SK-N-SH (cell line): ENCODE measurements around the gene EMB.

ENCODE experiments used
- CTCF ChIP-seq: fragments of 200-600 bp; sonication (generic); IDR thresholded peaks from 2 replicates; pipeline ENCODE4 v1.6.1; 2017; ENCODE audit warnings: antibody characterized with exemption, mild to moderate bottlenecking, moderate library complexity
- EP300 ChIP-seq, 2 experiments: IDR thresholded peaks; 2 replicates each; pipeline versions ENCODE4 v1.4.0 to v1.6.1; 2012; ENCODE audit warnings: borderline replicate concordance in 1 of 2, low read depth in 1 of 2, low read length in 1 of 2
- EZH2phosphoT487 ChIP-seq: fragments of 200-600 bp; sonication (generic); IDR thresholded peaks from 2 replicates; pipeline ENCODE4 v1.6.1; 2017; ENCODE audit warnings: low read depth, mixed run types, mild to moderate bottlenecking, antibody characterized with exemption, moderate library complexity, borderline replicate concordance
- POLR2AphosphoS5 ChIP-seq: IDR thresholded peaks from 2 replicates; pipeline ENCODE4 v1.6.1; 2012; ENCODE audit warnings: low read depth, low read length
- RCOR1 ChIP-seq: fragments of 150-350 bp; IDR thresholded peaks from 2 replicates; pipeline ENCODE4 v1.6.1; 2017; ENCODE audit warnings: antibody characterized with exemption, low read length
- REST ChIP-seq: IDR thresholded peaks from 2 replicates; pipeline ENCODE4 v1.6.1; 2012; ENCODE audit warnings: mild to moderate bottlenecking, low read depth, low read length, moderate library complexity
- YY1 ChIP-seq: IDR thresholded peaks from 2 replicates; pipeline ENCODE4 v1.4.0; 2012; ENCODE audit warnings: low read depth, mild to moderate bottlenecking
- ZBTB33 ChIP-seq: IDR thresholded peaks from 2 replicates; pipeline ENCODE4 v1.4.0; 2012; ENCODE audit warnings: low read depth, borderline replicate concordance
- TF ChIP-seq, protein P1 (sequence below): IDR thresholded peaks from 2 replicates; pipeline ENCODE4; 2012

DNA sequence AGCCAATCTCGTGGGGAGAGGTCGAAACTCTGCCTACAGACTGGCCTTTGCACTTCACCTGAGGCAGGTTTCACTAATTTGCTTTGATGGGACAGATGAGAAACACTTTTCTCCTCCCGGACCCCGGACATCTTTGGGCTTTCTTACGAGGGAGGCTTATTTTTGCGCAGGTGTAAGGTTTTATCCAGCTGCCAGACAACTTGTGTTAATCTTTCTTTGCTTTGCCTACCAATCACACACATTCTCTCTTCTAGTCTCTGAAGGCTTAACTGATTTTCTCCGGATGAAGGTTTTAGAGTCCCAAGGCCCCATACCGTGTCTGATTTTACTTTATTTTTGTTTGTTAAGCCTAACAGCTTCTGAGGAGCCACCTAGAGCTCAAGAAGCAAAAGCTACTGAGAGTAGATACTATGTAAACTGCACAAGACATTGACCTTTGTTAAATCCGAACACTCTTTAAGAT, 436 bp upstream of the EMB start:
- no peak for TF ChIP-seq CTCF
- no peak for TF ChIP-seq YY1
- TF ChIP-seq EP300 (IDR thresholded peaks at IDR 0.05; ENCODE audit: borderline replicate concordance in 1 of 2, low read depth in 1 of 2, low read length in 1 of 2) = no peak
- no peak for TF ChIP-seq POLR2AphosphoS5
- TF ChIP-seq EZH2phosphoT487 = no peak
- no peak for TF ChIP-seq RCOR1
- TF ChIP-seq ZBTB33 = no peak
- no peak for TF ChIP-seq REST
- TF ChIP-seq, protein P1, sequence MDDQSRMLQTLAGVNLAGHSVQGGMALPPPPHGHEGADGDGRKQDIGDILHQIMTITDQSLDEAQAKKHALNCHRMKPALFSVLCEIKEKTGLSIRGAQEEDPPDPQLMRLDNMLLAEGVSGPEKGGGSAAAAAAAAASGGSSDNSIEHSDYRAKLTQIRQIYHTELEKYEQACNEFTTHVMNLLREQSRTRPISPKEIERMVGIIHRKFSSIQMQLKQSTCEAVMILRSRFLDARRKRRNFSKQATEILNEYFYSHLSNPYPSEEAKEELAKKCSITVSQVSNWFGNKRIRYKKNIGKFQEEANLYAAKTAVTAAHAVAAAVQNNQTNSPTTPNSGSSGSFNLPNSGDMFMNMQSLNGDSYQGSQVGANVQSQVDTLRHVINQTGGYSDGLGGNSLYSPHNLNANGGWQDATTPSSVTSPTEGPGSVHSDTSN = no peak
